Stimulated activated CD4-positive, alpha-beta T cell treated with anti-CD3 and anti-CD28 coated beads, Interleukin-15, amount 100 ng/mL, for 1 hour (primary cell): ENCODE measurements around the gene TMEM117.

Experiments used
- DNase-seq, 2 donors: peaks; one replicate each; pipeline ENCODE4 v3.0.0-alpha.2; 2020; ENCODE audit warnings: low read depth in 1 of 2, low spot score in 1 of 2

TMEM117 gene

DNA sequence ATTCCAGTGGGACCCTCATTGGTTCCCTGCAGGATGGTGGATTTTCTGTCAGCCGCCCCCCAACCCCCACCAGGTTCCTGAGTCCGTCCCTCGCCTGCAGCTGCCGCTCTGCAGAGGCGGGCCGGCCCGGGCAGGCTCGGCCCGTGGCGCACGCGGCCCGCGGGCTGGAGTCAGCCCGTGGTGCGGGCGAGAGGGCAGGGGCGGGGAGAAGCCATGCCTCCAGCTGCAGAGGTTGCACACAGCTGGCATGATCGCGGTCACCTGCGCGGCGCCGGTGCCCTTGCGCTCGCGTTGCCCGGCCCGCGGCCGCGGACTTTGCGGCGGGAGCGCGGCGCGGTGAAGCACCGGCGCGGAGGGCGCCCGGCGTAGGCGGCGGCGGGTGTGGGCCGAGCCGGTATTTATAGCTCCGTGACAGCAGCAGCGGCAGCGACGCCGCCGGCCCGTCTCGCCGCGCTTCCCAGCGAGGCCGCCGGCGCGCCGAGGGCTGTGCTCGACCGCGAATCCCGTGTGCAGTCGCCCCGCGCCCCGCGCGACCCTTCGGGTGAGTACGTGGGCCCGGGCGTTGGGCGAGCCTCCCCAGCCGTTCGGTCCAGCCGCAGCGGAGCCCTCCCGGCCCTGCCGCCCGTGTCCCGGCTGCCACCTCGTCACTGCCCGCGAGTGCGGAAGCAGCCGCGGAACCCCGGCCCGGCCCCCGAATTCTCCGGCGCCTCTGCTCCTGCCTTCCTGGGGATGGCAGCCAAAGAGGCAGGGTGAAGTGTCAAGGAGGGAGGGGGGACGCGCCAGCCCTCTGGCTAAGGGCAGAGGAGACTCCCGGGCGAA lies at the start of gene TMEM117:
TSS of gene TMEM117 (plus strand) at position 426 of the 819 bp plus-strand sequence.
- DNase-seq = peak; percentile 28 to 47

- no peak for DNase-seq
These were observed 48.8 kb upstream of the TMEM117 start for GRCh38 chr12:43786899-43787693.

- no peak for DNase-seq
These were observed 45.9 kb upstream of the TMEM117 start for GRCh38 chr12:43789941-43790340.

DNA sequence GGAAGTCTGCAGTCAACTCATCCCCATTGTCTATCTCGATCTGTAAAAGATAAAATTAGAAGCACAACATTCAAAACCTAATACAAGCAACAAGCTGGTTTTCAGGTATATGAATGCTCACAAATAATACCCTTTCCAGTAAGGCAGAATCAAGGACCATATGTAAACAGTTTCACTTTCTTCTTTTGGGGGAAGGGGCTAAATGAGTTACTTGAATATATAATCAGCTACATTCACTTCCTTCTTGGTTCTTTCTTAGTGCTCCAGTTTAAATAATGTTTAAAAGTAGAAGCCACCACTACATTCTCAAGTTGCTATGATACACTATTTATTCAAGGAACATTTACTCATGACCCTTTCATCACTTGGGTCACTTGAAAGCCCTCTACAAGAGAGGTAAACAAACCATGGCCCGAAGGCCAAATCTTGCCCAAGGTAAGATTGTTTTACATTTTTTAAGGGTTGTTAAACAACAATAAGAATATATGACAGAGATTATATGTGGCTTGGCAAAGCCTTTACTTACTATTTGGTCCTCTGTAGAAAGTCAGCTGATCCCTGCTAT lies 40.1 kb upstream of the TMEM117 start:
- no peak for DNase-seq

GRCh38 chr12:43797561-43798217 lies 38.2 kb upstream of the TMEM117 start:
- DNase-seq = no peak

DNA sequence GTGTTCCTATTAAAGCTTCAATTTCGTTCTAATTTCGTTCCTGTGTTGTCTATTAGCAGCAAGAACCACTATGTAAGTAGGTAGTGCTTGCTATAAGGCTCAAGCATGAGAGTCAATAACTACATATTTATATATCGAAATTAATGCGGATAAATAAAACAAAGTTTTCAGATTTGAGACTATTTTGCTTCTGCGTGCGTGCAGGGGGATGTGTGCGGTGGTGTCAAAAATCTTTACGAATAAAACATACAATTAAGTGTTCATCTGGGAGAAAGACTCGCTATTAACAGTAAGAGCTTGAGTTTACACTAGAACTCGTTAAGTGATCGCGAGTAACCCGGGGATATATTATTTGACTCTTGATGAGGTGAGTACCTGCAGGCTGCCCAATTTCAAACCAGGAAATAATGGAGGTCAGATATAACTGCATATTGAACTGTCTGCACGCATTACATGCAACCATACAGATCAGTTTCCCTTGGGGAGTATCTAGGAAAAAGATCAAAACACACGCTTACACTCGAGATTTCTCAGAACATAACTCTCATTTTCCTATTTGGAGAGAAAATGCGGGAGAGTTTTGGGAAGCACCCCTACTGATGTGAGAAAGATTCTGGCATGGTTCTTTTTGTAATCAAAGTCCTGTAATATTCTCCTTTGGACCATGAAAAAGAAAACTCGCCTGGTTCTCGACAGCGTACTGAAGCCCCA lies 30.6 kb upstream of the TMEM117 start:
- no peak for DNase-seq

DNA sequence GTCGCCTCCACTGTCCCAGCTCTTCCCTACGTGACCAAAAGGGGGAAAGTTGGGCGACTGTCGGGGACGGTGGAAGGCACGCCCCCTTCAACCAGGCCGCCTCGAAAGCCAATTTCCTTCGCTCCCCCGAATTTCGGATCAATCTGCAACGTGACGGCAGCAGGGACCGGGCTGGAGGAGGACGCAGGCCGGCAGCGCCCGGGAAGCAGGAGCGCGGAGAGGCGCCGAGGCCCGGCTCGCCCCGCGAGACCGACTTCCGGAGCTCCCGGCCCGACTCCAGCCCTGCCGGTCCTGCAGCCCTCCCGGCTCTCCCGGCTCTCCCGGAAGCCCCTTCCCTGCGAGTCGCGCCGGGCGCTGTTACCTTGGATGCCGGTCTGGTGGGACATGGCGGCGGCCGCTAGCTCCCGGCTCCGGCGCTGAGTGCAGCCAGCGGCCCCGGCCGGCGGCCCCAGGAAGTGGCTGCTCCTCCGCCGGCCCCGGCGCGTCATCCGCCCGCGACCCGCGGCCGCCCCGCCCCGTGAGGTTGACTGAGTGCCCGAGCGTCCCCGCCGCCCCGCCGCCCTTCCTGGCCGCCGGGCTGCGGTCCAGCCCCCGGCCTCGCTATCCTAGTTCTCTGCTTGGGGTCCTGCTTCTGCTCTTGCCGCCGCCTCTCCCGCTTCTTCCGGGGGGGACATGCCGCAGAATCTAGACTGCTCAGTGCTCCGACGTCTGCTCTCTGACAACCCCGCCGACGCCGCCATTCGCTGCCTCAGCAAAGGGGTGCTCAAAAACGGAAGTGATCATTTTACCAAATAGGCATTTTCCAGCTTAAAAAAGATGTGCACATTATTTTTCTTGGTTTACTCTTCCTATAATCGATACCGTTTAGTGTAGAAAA lies 29.8 kb upstream of the TMEM117 start, which contains the start of gene TWF1:
TSS of gene TWF1 (minus strand) at position 458 of the 877 bp plus-strand sequence. CDS start at position 386, 72 bp downstream.
- DNase-seq = peak; percentile 63 to 82

- DNase-seq = no peak
These were observed 29.2 kb upstream of the TMEM117 start for GRCh38 chr12:43806737-43807072.

DNA sequence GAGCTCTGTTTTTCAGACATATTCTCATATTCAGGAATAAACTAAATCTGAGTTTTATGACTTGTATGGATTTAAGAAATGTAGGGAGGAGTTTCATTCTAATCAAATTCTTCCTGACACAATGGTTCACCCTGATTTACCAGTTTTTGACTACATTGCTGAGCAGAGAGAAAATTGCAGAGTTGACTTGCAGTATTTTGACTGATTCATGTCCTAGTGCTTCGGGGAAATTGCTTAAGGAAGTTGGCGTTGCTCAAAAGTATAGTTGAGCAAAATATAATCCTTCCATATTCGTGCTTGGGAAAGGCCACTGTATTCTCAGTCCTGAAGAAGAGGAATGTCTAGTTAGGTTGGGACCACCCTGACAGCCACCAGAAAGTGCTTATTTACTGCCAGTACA lies 28.5 kb upstream of the TMEM117 start:
- DNase-seq = no peak

DNA sequence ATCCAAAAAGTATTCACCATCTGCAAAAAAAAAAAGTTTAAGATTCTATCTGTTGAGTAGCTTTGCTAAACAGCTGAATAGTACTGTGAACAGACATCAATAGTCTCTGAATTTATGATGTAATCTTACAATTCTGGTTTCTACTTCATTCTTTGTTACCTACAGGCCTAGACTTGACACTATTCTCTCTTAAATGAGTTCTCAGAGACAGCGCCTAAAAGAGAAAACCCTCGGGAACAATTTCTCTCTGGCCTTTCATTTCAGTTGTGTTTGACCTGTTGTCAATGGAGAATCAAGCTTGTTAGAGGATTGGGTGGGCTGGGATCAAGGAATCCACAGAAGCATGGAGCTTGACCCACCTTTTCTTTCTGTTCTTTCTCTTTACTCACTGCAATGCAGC lies 23.8 kb upstream of the TMEM117 start:
- DNase-seq = no peak

DNA sequence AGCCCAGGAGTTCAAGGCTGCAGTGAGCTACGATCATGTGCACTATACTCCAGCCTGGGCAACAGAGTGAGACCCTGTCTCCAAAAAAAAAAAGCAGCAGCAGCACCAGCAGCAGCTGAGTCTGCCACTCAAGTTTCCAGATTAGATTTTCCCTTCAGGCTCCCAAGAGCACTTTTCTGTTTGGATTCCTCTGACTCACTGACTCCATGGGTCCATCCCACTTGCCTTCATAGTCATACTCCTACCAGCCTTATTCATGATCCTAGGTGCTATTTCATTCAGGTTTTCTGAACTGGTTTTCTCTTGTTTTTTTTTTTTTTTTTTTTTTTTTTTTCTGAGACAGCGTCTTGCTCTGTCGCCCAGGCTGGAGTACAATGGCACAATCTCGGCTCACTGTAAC lies 23.0 kb upstream of the TMEM117 start:
- no peak for DNase-seq

DNA sequence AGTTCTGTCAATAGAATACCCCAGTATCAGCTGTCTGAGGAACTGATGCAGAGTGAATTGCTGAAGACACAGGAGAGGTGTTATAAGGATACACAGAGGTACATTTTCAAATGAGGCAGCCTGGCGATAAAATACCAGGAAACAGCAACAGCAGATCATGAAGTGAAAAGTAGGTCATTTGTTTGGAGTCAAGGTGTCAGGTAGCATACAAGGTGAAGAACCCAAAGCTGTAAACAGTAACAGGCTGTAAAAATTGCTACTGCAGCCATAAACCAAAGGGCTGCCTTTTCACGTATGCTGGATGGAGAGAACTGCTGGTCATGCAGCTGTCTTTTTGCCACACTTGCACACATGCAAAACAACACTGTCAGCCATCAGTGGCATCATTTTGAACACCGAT lies 20.5 kb upstream of the TMEM117 start:
- DNase-seq = no peak

- DNase-seq = no peak
These were observed 19.7 kb upstream of the TMEM117 start for GRCh38 chr12:43816168-43816567.

- DNase-seq = no peak
These were observed 11.6 kb upstream of the TMEM117 start for GRCh38 chr12:43824207-43824775.

- DNase-seq = no peak
These were observed 9.2 kb upstream of the TMEM117 start for GRCh38 chr12:43826681-43827080.

DNA sequence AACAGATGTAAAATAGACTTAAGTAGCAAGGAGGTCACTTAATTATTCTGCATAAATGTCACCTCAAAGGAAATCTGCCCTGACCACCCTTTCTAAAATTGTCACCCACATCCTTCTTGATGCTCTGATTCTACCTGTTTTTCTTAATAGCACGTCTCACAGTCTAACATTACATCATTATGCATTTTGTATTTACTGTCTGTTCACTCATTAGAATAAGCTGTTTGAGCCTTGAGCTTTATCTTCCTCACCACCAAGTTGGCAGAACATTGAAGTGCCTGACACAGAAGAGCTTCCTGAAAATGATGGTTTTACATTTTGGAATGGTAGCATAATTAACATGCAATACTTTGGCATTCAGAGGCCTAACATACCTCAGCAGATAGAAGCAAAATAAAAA lies 8.8 kb upstream of the TMEM117 start:
- no peak for DNase-seq

DNA sequence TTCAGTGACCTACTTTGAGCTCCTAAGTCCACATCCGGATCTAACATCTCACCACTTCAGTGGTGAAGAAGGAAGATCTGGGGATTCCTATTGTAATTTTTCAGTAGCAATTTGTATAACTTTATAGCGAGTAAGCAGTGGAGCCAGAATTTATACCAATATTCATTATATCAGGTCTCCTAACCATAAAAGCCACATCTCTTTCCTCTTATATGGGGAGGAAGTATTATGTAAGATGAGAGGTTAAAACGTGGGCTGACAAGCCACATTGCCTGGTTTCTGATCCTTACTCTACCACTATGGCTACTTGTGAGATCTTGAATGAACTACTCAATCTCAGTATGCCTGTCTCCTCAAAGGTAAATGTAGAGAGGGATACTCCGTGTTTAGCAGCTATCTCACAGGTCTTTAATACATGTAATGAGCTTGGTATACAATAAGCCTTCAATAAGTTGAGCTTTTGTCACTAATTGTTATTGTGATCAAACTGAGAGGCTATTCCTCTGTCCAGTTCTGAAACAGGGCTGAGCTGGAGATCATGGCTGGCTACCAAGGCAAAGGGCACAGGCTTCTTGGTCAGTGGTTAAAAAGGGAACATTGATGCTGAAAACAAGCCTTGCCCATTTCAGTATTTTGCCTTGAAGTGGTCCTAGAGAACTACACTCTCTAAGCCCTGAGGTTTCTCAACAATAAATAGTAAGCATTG lies 3.3 kb upstream of the TMEM117 start:
- DNase-seq = no peak

GRCh38 chr12:43835264-43835655 lies 621 bp upstream of the TMEM117 start:
- DNase-seq = peak in 1 of 2 donors; percentile 2

DNA sequence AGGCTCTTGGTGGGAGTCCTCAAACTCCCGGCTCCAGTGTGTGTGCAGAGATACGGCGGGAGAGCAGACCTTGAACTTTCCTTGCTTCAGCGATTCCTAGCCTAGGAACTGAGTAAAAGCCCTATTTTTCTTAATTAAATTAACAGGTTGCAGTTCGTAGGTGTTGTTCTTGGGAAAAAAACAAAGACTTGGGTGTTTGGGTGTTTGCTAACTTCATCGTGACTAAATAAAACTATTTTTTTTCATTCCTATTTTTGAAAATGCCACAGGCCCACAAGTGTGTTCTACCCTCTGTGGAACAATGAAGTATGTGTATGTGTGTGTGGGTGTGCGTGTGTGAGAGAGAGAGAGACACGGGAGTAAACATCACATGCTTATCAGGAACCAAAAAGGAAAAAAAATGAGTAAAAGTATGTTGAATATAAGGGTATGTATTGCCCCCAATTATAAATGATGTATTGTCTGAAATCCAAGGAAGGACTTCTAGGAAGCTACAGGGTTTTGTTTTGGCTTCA lies 651 bp downstream of the TMEM117 start:
- no peak for DNase-seq
